ENCODE data around the gene GFAP.

GRCh38 chr17:44928950-44929720 is 13.8 kb upstream of the GFAP start:
- no peak for TF ChIP-seq EZH2 (IDR thresholded peaks at IDR 0.05)
- no peak for TF ChIP-seq POLR2AphosphoS5 (IDR thresholded peaks at IDR 0.05; ENCODE audit: borderline replicate concordance, low read depth, low read length)
